WTC11 (cell line): ENCODE measurements around the gene HCFC1. TPM values are rescaled to one million over a fixed set of nuclear protein-coding genes. Genes with fewer than 3 reads are reported as not detected.

ENCODE experiments used
- ATAC-seq: fragments of 200-7000 bp; cut with Tn5 transposase; 2 replicates; pipeline ENCODE4 v1.10.0; 2021; ENCODE audit warnings: mild to moderate bottlenecking, moderate library complexity
- CTCF ChIA-PET: fragments of 300-600 bp; sonication (Branson Sonifier 250); formaldehyde crosslinking; loops from one replicate; lab custom pipeline; 2021; ENCODE audit warnings: antibody characterized with exemption; lab: Charles Lee
- POLR2A ChIA-PET: fragments of 350-600 bp; sonication (Branson Sonifier 250); formaldehyde crosslinking; loops from one replicate; lab custom pipeline; 2021; ENCODE audit warnings: antibody characterized with exemption; lab: Charles Lee
- DNase-seq: peaks from one replicate; pipeline ENCODE4 v3.0.0; 2021; ENCODE audit warnings: low spot score
- H3K27ac Mint-ChIP-seq: 2 replicates; pipeline ENCODE4 v1.8.0; 2021; ENCODE audit warnings: mixed read lengths
- H3K27me3 Mint-ChIP-seq: 2 replicates; pipeline ENCODE4 v1.8.0; 2021; ENCODE audit warnings: low read depth, mild to moderate bottlenecking, moderate library complexity, mixed read lengths
- H3K36me3 Mint-ChIP-seq: 2 replicates; pipeline ENCODE4 v1.8.0; 2021; ENCODE audit warnings: mixed read lengths
- H3K4me1 Mint-ChIP-seq: 2 replicates; pipeline ENCODE4 v1.8.0; 2022; ENCODE audit warnings: mixed read lengths
- H3K4me3 Mint-ChIP-seq: 2 replicates; pipeline ENCODE4 v1.8.0; 2021; ENCODE audit warnings: mild to moderate bottlenecking, moderate library complexity, mixed read lengths
- H3K9me3 Mint-ChIP-seq: 2 replicates; pipeline ENCODE4 v1.8.0; 2021; ENCODE audit warnings: mixed read lengths
- CDX4 ChIP-seq: fragments of 250-450 bp; sonication (Bioruptor Pico); IDR thresholded peaks from 2 replicates; pipeline ENCODE4 v1.9.0; 2021; ENCODE audit warnings: moderate library complexity, mild to moderate bottlenecking, inconsistent platforms, borderline replicate concordance
- CREB1 ChIP-seq: sonication (generic); formaldehyde crosslinking; IDR thresholded peaks from 2 replicates; pipeline ENCODE4 v1.8.0; 2023; ENCODE audit warnings: mild to moderate bottlenecking, missing genetic modification reagents
- ERG ChIP-seq: fragments of 250-450 bp; sonication (Bioruptor Pico); IDR thresholded peaks from 2 replicates; pipeline ENCODE4 v1.8.0; 2021; ENCODE audit warnings: mild to moderate bottlenecking
- GRHL2 ChIP-seq: fragments of 250-450 bp; sonication (Bioruptor Pico); IDR thresholded peaks from 2 replicates; pipeline ENCODE4 v1.8.0; 2022; ENCODE audit warnings: mild to moderate bottlenecking, moderate library complexity; ENCODE audit not compliant: insufficient replicate concordance, severe bottlenecking
- IRF2 ChIP-seq: sonication (generic); formaldehyde crosslinking; IDR thresholded peaks from 2 replicates; pipeline ENCODE4 v1.8.0; 2022; ENCODE audit warnings: low read depth, missing genetic modification reagents, borderline replicate concordance
- MXD4 ChIP-seq: fragments of 250-450 bp; sonication (Bioruptor Pico); IDR thresholded peaks from 2 replicates; pipeline ENCODE4 v1.8.0; 2021; ENCODE audit warnings: mild to moderate bottlenecking, moderate library complexity, borderline replicate concordance
- SMAD3 ChIP-seq: sonication (generic); formaldehyde crosslinking; IDR thresholded peaks from 2 replicates; pipeline ENCODE4 v1.8.0; 2022; ENCODE audit warnings: missing genetic modification reagents, mild to moderate bottlenecking, borderline replicate concordance
- SOX15 ChIP-seq: fragments of 250-450 bp; sonication (Bioruptor Pico); IDR thresholded peaks from 2 replicates; pipeline ENCODE4 v1.9.0; 2021; ENCODE audit warnings: mild to moderate bottlenecking
- ZNF121 ChIP-seq: sonication (generic); formaldehyde crosslinking; IDR thresholded peaks from 2 replicates; pipeline ENCODE4 v1.8.0; 2023; ENCODE audit warnings: missing genetic modification reagents
- ZNF219 ChIP-seq: sonication (generic); formaldehyde crosslinking; IDR thresholded peaks from 2 replicates; pipeline ENCODE4 v1.8.0; 2023; ENCODE audit warnings: missing genetic modification reagents, mild to moderate bottlenecking, borderline replicate concordance
- total RNA-seq: library from RNA; stranded (reverse); gene quantifications from 3 replicates; pipeline ENCODE4 v1.2.3, GENCODE V29; 2021
- TF ChIP-seq, protein P1 (sequence below): sonication (generic); formaldehyde crosslinking; IDR thresholded peaks from 2 replicates; pipeline ENCODE4 v1.8.1; 2023; ENCODE audit warnings: mild to moderate bottlenecking, moderate library complexity, missing genetic modification reagents
- TF ChIP-seq, protein P2 (sequence below): fragments of 200-600 bp; IDR thresholded peaks from 2 replicates; pipeline ENCODE4 v1.8.0; 2022; ENCODE audit warnings: antibody characterized with exemption
- TF ChIP-seq, protein P3 (sequence below): sonication (generic); formaldehyde crosslinking; IDR thresholded peaks from 2 replicates; pipeline ENCODE4 v1.8.1; 2023; ENCODE audit warnings: mild to moderate bottlenecking, missing genetic modification reagents
- TF ChIP-seq, protein P4 (sequence below): sonication (generic); formaldehyde crosslinking; IDR thresholded peaks from 2 replicates; pipeline ENCODE4 v1.8.0; 2022; ENCODE audit warnings: mild to moderate bottlenecking, missing genetic modification reagents
- TF ChIP-seq, protein P5 (sequence below): sonication (generic); formaldehyde crosslinking; IDR thresholded peaks from 2 replicates; pipeline ENCODE4 v1.8.1; 2023; ENCODE audit warnings: mild to moderate bottlenecking, missing genetic modification reagents, borderline replicate concordance

The HCFC1 gene
- total RNA-seq, 1 experiment from 2014 or later: 130 TPM

- DNase-seq: no peak
- H3K27me3 Mint-ChIP-seq: no peaks in the 10 kb centered on the region; the same call in 1 of the 2 replicates
- H3K36me3 Mint-ChIP-seq: peaks cover 15% of the 10 kb centered on the region
- H3K9me3 Mint-ChIP-seq: no peaks in the 10 kb centered on the region
- CTCF ChIA-PET: interaction anchor here (1.2 to 2.1 kb wide), 2 partner anchors 9 to 33 kb away, joined by 4 to 8 read pairs; no protein-coding TSS in a partner anchor
- POLR2A ChIA-PET: no interaction called here
- no peak overlapping the region for H3K27ac Mint-ChIP-seq
- H3K4me1 Mint-ChIP-seq: no peaks in the 10 kb centered on the region; the same call in 1 of the 2 replicates
- ATAC-seq: no peak
- no peak for TF ChIP-seq SOX15
- TF ChIP-seq, protein P1, sequence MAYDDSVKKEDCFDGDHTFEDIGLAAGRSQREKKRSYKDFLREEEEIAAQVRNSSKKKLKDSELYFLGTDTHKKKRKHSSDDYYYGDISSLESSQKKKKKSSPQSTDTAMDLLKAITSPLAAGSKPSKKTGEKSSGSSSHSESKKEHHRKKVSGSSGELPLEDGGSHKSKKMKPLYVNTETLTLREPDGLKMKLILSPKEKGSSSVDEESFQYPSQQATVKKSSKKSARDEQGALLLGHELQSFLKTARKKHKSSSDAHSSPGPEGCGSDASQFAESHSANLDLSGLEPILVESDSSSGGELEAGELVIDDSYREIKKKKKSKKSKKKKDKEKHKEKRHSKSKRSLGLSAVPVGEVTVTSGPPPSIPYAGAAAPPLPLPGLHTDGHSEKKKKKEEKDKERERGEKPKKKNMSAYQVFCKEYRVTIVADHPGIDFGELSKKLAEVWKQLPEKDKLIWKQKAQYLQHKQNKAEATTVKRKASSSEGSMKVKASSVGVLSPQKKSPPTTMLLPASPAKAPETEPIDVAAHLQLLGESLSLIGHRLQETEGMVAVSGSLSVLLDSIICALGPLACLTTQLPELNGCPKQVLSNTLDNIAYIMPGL (CRISPR knock-in tag): no peak
- no peak for TF ChIP-seq CDX4
- no peak for TF ChIP-seq ZNF121 (CRISPR knock-in tag)
- TF ChIP-seq, protein P2, sequence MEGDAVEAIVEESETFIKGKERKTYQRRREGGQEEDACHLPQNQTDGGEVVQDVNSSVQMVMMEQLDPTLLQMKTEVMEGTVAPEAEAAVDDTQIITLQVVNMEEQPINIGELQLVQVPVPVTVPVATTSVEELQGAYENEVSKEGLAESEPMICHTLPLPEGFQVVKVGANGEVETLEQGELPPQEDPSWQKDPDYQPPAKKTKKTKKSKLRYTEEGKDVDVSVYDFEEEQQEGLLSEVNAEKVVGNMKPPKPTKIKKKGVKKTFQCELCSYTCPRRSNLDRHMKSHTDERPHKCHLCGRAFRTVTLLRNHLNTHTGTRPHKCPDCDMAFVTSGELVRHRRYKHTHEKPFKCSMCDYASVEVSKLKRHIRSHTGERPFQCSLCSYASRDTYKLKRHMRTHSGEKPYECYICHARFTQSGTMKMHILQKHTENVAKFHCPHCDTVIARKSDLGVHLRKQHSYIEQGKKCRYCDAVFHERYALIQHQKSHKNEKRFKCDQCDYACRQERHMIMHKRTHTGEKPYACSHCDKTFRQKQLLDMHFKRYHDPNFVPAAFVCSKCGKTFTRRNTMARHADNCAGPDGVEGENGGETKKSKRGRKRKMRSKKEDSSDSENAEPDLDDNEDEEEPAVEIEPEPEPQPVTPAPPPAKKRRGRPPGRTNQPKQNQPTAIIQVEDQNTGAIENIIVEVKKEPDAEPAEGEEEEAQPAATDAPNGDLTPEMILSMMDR: no peak
- no peak for TF ChIP-seq SMAD3 (CRISPR knock-in tag)
- no peak for TF ChIP-seq ZNF219 (CRISPR knock-in tag)
- no peak for TF ChIP-seq ERG
- TF ChIP-seq, protein P3, sequence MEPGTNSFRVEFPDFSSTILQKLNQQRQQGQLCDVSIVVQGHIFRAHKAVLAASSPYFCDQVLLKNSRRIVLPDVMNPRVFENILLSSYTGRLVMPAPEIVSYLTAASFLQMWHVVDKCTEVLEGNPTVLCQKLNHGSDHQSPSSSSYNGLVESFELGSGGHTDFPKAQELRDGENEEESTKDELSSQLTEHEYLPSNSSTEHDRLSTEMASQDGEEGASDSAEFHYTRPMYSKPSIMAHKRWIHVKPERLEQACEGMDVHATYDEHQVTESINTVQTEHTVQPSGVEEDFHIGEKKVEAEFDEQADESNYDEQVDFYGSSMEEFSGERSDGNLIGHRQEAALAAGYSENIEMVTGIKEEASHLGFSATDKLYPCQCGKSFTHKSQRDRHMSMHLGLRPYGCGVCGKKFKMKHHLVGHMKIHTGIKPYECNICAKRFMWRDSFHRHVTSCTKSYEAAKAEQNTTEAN (CRISPR knock-in tag): no peak
- no peak for TF ChIP-seq IRF2
- TF ChIP-seq CREB1 (CRISPR knock-in tag): no peak
- no peak overlapping the region for H3K4me3 Mint-ChIP-seq
These were observed 57.9 kb downstream of the HCFC1 start for GRCh38 chrX:153913701-153914100.

DNA sequence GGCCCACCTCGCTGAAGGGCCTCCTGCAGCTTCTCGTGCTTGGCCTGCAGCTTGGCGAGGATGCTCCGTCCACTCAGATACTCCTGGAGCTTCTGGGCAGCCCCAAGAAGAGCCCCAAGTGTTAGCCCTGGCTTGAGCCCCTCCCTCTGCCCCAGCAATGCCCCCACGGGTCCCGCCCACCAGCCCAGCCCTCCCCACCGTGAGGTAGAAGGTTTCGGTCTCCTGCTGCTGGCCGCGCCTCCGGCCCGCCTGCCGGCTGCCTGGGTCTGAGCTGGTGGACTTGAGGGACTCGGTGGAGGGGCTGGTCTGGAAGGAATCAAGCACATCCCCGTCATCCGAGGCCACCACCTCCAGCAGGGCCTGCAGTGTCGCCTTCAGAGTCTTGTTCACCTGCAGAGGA, 58.4 kb downstream of the HCFC1 start:
- H3K4me3 Mint-ChIP-seq: no peak overlapping the region
- H3K27ac Mint-ChIP-seq: no peak overlapping the region
- peaks cover 15% of the 10 kb centered on the region for H3K36me3 Mint-ChIP-seq
- no peaks in the 10 kb centered on the region; the same call in 1 of the 2 replicates for H3K27me3 Mint-ChIP-seq
- ATAC-seq: no peak
- no peak for TF ChIP-seq SMAD3 (CRISPR knock-in tag)
- no peak for TF ChIP-seq GRHL2 (CRISPR knock-in tag)
- TF ChIP-seq, protein P4, sequence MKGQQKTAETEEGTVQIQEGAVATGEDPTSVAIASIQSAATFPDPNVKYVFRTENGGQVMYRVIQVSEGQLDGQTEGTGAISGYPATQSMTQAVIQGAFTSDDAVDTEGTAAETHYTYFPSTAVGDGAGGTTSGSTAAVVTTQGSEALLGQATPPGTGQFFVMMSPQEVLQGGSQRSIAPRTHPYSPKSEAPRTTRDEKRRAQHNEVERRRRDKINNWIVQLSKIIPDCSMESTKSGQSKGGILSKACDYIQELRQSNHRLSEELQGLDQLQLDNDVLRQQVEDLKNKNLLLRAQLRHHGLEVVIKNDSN (CRISPR knock-in tag): no peak
- TF ChIP-seq, protein P5, sequence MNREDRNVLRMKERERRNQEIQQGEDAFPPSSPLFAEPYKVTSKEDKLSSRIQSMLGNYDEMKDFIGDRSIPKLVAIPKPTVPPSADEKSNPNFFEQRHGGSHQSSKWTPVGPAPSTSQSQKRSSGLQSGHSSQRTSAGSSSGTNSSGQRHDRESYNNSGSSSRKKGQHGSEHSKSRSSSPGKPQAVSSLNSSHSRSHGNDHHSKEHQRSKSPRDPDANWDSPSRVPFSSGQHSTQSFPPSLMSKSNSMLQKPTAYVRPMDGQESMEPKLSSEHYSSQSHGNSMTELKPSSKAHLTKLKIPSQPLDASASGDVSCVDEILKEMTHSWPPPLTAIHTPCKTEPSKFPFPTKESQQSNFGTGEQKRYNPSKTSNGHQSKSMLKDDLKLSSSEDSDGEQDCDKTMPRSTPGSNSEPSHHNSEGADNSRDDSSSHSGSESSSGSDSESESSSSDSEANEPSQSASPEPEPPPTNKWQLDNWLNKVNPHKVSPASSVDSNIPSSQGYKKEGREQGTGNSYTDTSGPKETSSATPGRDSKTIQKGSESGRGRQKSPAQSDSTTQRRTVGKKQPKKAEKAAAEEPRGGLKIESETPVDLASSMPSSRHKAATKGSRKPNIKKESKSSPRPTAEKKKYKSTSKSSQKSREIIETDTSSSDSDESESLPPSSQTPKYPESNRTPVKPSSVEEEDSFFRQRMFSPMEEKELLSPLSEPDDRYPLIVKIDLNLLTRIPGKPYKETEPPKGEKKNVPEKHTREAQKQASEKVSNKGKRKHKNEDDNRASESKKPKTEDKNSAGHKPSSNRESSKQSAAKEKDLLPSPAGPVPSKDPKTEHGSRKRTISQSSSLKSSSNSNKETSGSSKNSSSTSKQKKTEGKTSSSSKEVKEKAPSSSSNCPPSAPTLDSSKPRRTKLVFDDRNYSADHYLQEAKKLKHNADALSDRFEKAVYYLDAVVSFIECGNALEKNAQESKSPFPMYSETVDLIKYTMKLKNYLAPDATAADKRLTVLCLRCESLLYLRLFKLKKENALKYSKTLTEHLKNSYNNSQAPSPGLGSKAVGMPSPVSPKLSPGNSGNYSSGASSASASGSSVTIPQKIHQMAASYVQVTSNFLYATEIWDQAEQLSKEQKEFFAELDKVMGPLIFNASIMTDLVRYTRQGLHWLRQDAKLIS (CRISPR knock-in tag): no peak
- no peak for TF ChIP-seq MXD4 (CRISPR knock-in tag)
- ChIA-PET POLR2A (interaction anchor here (1.6 kb wide), 1 partner anchor 10 kb away, joined by 3 read pairs; no protein-coding TSS in a partner anchor), CTCF (interaction anchor here (2.1 kb wide), 1 partner anchor 10 kb away, joined by 8 read pairs; no protein-coding TSS in a partner anchor)
- H3K9me3 Mint-ChIP-seq: no peaks in the 10 kb centered on the region
- no peaks in the 10 kb centered on the region; the same call in 1 of the 2 replicates for H3K4me1 Mint-ChIP-seq
- no peak for DNase-seq
